SK-N-SH treated with all-trans-retinoic acid at 6 μM for 48 hours (cell line): Measurements from ENCODE around the gene CDK3.

Experiments used
- BACH2 ChIP-seq: fragments of 250-450 bp; sonication (Bioruptor Pico); IDR thresholded peaks from 2 replicates; pipeline ENCODE4 v1.9.0; 2021; ENCODE audit warnings: mild to moderate bottlenecking, borderline replicate concordance
- CREB5 ChIP-seq: fragments of 250-450 bp; sonication (Bioruptor Pico); IDR thresholded peaks from 2 replicates; pipeline ENCODE4 v1.5.1; 2020; ENCODE audit warnings: low read depth, mild to moderate bottlenecking, moderate library complexity
- CSDC2 ChIP-seq: fragments of 250-450 bp; sonication (Bioruptor Pico); IDR thresholded peaks from 2 replicates; pipeline ENCODE4 v1.5.0; 2020; ENCODE audit warnings: mild to moderate bottlenecking, moderate library complexity
- PATZ1 ChIP-seq: fragments of 250-450 bp; sonication (Bioruptor Pico); IDR thresholded peaks from 2 replicates; pipeline ENCODE4 v1.8.0; 2020; ENCODE audit warnings: mild to moderate bottlenecking, moderate library complexity, borderline replicate concordance
- ZFP30 ChIP-seq: fragments of 450-650 bp; formaldehyde crosslinking; IDR thresholded peaks from 2 replicates; pipeline ENCODE4 v1.5.0; 2022; ENCODE audit warnings: mild to moderate bottlenecking, moderate library complexity

GRCh38 chr17:76000755-76001521, at the start of gene CDK3:
- TF ChIP-seq BACH2 (CRISPR knock-in tag) (no peak), CREB5 (CRISPR knock-in tag) (no peak), CSDC2 (no peak), PATZ1 (CRISPR knock-in tag) (no peak), ZFP30 (CRISPR knock-in tag) (no peak)
